Measurements from ENCODE around the gene SH3PXD2A. TPM values are rescaled to one million over a fixed set of nuclear protein-coding genes. Genes with fewer than 3 reads are reported as not detected.

SH3PXD2A gene
- total RNA-seq, 1 experiment from 2014 or later = 6.3 TPM

- no peaks in the 10 kb centered on the region for H3K27me3 Mint-ChIP-seq (ENCODE audit: insufficient read depth, unreplicated experiment)
- peaks cover 18% of the 10 kb centered on the region for H3K4me1 ChIP-seq
- ChIA-PET CTCF (no interaction called here), POLR2A (no interaction called here)
- no peaks in the 10 kb centered on the region for H3K36me3 ChIP-seq (ENCODE audit: control insufficient read depth, insufficient read depth, low read length)
- H3K4me3 ChIP-seq (ENCODE audit: low read depth, low read length) = no peak overlapping the region
- H3K27me3 ChIP-seq (replicated peaks; ENCODE audit: control insufficient read depth, insufficient read depth, low read length) = no peaks in the 10 kb centered on the region
- DNase-seq = no peak
- H3K4me3 Mint-ChIP-seq (ENCODE audit: unreplicated experiment) = no peak overlapping the region
- intact Hi-C loops (cut with micrococcal nuclease; ENCODE audit: unreplicated experiment) = no loop called here
- no peak for TF ChIP-seq CTCF (IDR thresholded peaks at IDR 0.05; ENCODE audit: insufficient read depth in 1 of 2, low read depth in 1 of 2, low read length in 1 of 2, severe bottlenecking in 1 of 2, unreplicated experiment in 1 of 2)
- BruUV-seq (replicated peaks) = no TSS peak
- peaks cover 21% of the 10 kb centered on the region for H3K4me1 Mint-ChIP-seq (ENCODE audit: low read depth, unreplicated experiment)
- H3K9me3 ChIP-seq = no peaks in the 10 kb centered on the region
- no peak overlapping the region for H3K27ac Mint-ChIP-seq (ENCODE audit: unreplicated experiment)
- no peaks in the 10 kb centered on the region for H3K9me3 Mint-ChIP-seq (ENCODE audit: unreplicated experiment)
- H3K36me3 Mint-ChIP-seq (ENCODE audit: insufficient read depth, unreplicated experiment) = peaks cover 4% of the 10 kb centered on the region
Measured at GRCh38 chr10:103822107-103822716, 33.2 kb downstream of the SH3PXD2A start.

GRCh38 chr10:103820101-103821062 lies 35.0 kb downstream of the SH3PXD2A start:
- H3K27ac Mint-ChIP-seq (ENCODE audit: unreplicated experiment) = no peak overlapping the region
- peaks cover 2% of the 10 kb centered on the region; the same call in 1 of the 2 replicates for H3K36me3 ChIP-seq (ENCODE audit: control insufficient read depth, insufficient read depth, low read length)
- CTCF ChIA-PET = no interaction called here
- no TSS peak for BruUV-seq (replicated peaks)
- no peak for TF ChIP-seq CTCF (IDR thresholded peaks at IDR 0.05; ENCODE audit: insufficient read depth in 1 of 2, low read depth in 1 of 2, low read length in 1 of 2, severe bottlenecking in 1 of 2, unreplicated experiment in 1 of 2)
- H3K9me3 Mint-ChIP-seq (ENCODE audit: unreplicated experiment) = no peaks in the 10 kb centered on the region
- DNase-seq = no peak
- H3K9me3 ChIP-seq = no peaks in the 10 kb centered on the region
- no peaks in the 10 kb centered on the region for H3K27me3 ChIP-seq (replicated peaks; ENCODE audit: control insufficient read depth, insufficient read depth, low read length)
- no peaks in the 10 kb centered on the region for H3K27me3 Mint-ChIP-seq (ENCODE audit: insufficient read depth, unreplicated experiment)
- H3K4me1 Mint-ChIP-seq (ENCODE audit: low read depth, unreplicated experiment) = peaks cover 21% of the 10 kb centered on the region
- POLR2A ChIA-PET = no interaction called here
- H3K36me3 Mint-ChIP-seq (ENCODE audit: insufficient read depth, unreplicated experiment) = peaks cover 4% of the 10 kb centered on the region
- peaks cover 22% of the 10 kb centered on the region for H3K4me1 ChIP-seq
- no peak overlapping the region for H3K4me3 ChIP-seq (ENCODE audit: low read depth, low read length)
- H3K4me3 Mint-ChIP-seq (ENCODE audit: unreplicated experiment) = no peak overlapping the region
- intact Hi-C loops (cut with micrococcal nuclease; ENCODE audit: unreplicated experiment) = no loop called here

GRCh38 chr10:103819493-103819892 lies 35.9 kb downstream of the SH3PXD2A start:
- Histone ChIP-seq H3K4me3 (ENCODE audit: low read depth, low read length) (no peak overlapping the region), H3K9me3 (no peaks in the 10 kb centered on the region), H3K4me1 (peaks cover 24% of the 10 kb centered on the region), H3K36me3 (ENCODE audit: control insufficient read depth, insufficient read depth, low read length) (peaks cover 2% of the 10 kb centered on the region; the same call in 1 of the 2 replicates), H3K27me3 (replicated peaks; ENCODE audit: control insufficient read depth, insufficient read depth, low read length) (no peaks in the 10 kb centered on the region)
- ChIA-PET CTCF (no interaction called here), POLR2A (no interaction called here)
- intact Hi-C loops (cut with micrococcal nuclease; ENCODE audit: unreplicated experiment) = loop anchor here (5.0 kb wide), 1 partner anchor 38 kb away; the partner anchor contains the start of gene SH3PXD2A
- Mint-ChIP-seq H3K36me3 (ENCODE audit: insufficient read depth, unreplicated experiment) (peaks cover 4% of the 10 kb centered on the region), H3K27me3 (ENCODE audit: insufficient read depth, unreplicated experiment) (no peaks in the 10 kb centered on the region), H3K4me3 (ENCODE audit: unreplicated experiment) (no peak overlapping the region), H3K27ac (ENCODE audit: unreplicated experiment) (peak overlapping the region; percentile 15), H3K9me3 (ENCODE audit: unreplicated experiment) (no peaks in the 10 kb centered on the region), H3K4me1 (ENCODE audit: low read depth, unreplicated experiment) (peaks cover 27% of the 10 kb centered on the region)
- BruUV-seq (replicated peaks) = no TSS peak
- DNase-seq = no peak
- TF ChIP-seq CTCF (IDR thresholded peaks at IDR 0.05; ENCODE audit: insufficient read depth in 1 of 2, low read depth in 1 of 2, low read length in 1 of 2, severe bottlenecking in 1 of 2, unreplicated experiment in 1 of 2) = no peak

Measured in Caco-2 (cell line).